Mucosa of descending colon (tissue), 3 donors: Measurements from ENCODE around the gene AAGAB. TPM values are rescaled to one million over a fixed set of nuclear protein-coding genes. Genes with fewer than 3 reads are reported as not detected.

Source experiments
- ATAC-seq: fragments of 200-7000 bp; cut with Tn5 transposase; one replicate; pipeline ENCODE4 v1.9.1; 2020; ENCODE audit warnings: mild to moderate bottlenecking, moderate library complexity
- DNase-seq, 3 donors: peaks; one replicate each; pipeline ENCODE4 v3.0.0-alpha.2; 2020
- H3K36me3 ChIP-seq: fragments of 200-600 bp; one replicate; pipeline ENCODE4 v1.8.0; 2021; ENCODE audit warnings: low read depth, mild to moderate bottlenecking
- H3K4me1 ChIP-seq: fragments of 200-600 bp; one replicate; pipeline ENCODE4 v1.8.0; 2021; ENCODE audit warnings: low read depth, mild to moderate bottlenecking
- H3K4me3 ChIP-seq: fragments of 200-600 bp; one replicate; pipeline ENCODE4 v1.8.0; 2021; ENCODE audit warnings: mild to moderate bottlenecking
- H3K9me3 ChIP-seq: fragments of 200-600 bp; one replicate; pipeline ENCODE4 v1.8.0; 2021; ENCODE audit warnings: mild to moderate bottlenecking
- CTCF ChIP-seq: fragments of 200-600 bp; IDR thresholded peaks from one replicate; pipeline ENCODE4 v1.8.0; 2022; ENCODE audit warnings: antibody characterized with exemption, mild to moderate bottlenecking
- intact Hi-C, 2 donors: fragments of 100-400 bp; cut with DNase I in 1 of 2; cut with micrococcal nuclease in 1 of 2; formaldehyde crosslinking; loops; one replicate each; pipeline versions ENCODE4 v1.11.0 to v1.11.1; 2022; cut with DNase I, micrococcal nuclease
- total RNA-seq, 3 donors: library from RNA; stranded (reverse); fragmentation: NEBNext Ultra II Directional in 2 of 3; extraction: Animal tissue kit (Norgen Biotek cat#: 25700) in 2 of 3; gene quantifications; one replicate each; pipeline versions ENCODE4 v1.2.1 to v1.2.4, GENCODE V29; 2021 to 2023
- donor health status: DM: no; HTN: no; CAD: no; lungs with moderate emphysema.
- donor health status: DM: no; HTN: no; CAD: no.
- donor health status: DM: no; HTN: yes; CAD: no.

The AAGAB gene
- total RNA-seq, 3 donors from 2014 or later = 40.5 to 52.1 (median 48.3) TPM

GRCh38 chr15:67215102-67215501 is 39.4 kb downstream of the AAGAB start:
- ATAC-seq (no peak), DNase-seq (no peak)
- no peak overlapping the region for H3K4me3 ChIP-seq
- no peaks in the 10 kb centered on the region for H3K4me1 ChIP-seq
- TF ChIP-seq CTCF = no peak
- no peaks in the 10 kb centered on the region for H3K9me3 ChIP-seq
- no peaks in the 10 kb centered on the region for H3K36me3 ChIP-seq
- intact Hi-C loops = no loop called here

- Histone ChIP-seq H3K36me3 (no peaks in the 10 kb centered on the region), H3K9me3 (no peaks in the 10 kb centered on the region), H3K4me1 (no peaks in the 10 kb centered on the region), H3K4me3 (no peak overlapping the region)
- TF ChIP-seq CTCF = no peak
- ATAC-seq (no peak), DNase-seq (no peak)
- intact Hi-C loops = no loop called here
Observed at GRCh38 chr15:67212684-67213367, 41.6 kb downstream of the AAGAB start.

- DNase-seq (no peak), ATAC-seq (no peak)
- Histone ChIP-seq H3K36me3 (no peaks in the 10 kb centered on the region), H3K4me3 (no peak overlapping the region), H3K4me1 (no peaks in the 10 kb centered on the region), H3K9me3 (no peaks in the 10 kb centered on the region)
- intact Hi-C loops = no loop called here
- TF ChIP-seq CTCF = no peak
Observed at GRCh38 chr15:67210555-67211168, 43.8 kb downstream of the AAGAB start.

- ATAC-seq (no peak), DNase-seq (no peak)
- Histone ChIP-seq H3K4me3 (no peak overlapping the region), H3K9me3 (no peaks in the 10 kb centered on the region), H3K4me1 (no peaks in the 10 kb centered on the region), H3K36me3 (no peaks in the 10 kb centered on the region)
- no peak for TF ChIP-seq CTCF
- intact Hi-C loops = no loop called here
Observed at GRCh38 chr15:67208396-67208795, 46.1 kb downstream of the AAGAB start.

GRCh38 chr15:67207555-67208207 is 46.8 kb downstream of the AAGAB start:
- Histone ChIP-seq H3K4me1 (no peaks in the 10 kb centered on the region), H3K4me3 (no peak overlapping the region), H3K36me3 (no peaks in the 10 kb centered on the region), H3K9me3 (no peaks in the 10 kb centered on the region)
- intact Hi-C loops = no loop called here
- TF ChIP-seq CTCF = no peak
- no peak for DNase-seq
- ATAC-seq = no peak
